ENCODE data around the gene TUBA1C. TPM values are rescaled to one million over a fixed set of nuclear protein-coding genes. Genes with fewer than 3 reads are reported as not detected.
"Not testable (repeated sequence)": the region's sequence is repeated elsewhere in the genome, so short reads cannot be mapped to it uniquely, and the experiment has no call there.

TUBA1C gene
- total RNA-seq, 2 experiments from 2014 or later: 237 to 240 TPM

DNA sequence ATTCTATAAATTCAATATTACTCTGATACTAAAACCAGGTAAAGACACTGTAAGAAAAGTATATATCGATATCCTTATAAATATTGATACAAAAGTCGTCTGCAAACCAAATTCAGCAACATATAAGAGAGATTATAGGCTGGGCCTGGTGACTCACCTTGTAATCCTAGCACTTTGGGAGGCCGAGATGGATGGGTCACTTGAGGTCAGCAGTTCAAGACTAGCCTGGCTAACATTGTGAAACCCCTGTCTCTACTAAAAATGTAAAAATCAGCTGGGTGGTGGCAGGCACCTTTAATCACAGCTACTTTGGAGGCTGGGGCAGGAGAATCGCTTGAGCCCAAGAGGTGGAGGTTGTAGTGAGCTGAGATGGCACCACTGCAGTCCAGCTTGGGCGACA lies 13.5 kb upstream of the TUBA1C start:
- ATAC-seq: no peak
- intact Hi-C loops (cut with micrococcal nuclease): no loop called here
- no peaks in the 10 kb centered on the region for H3K36me3 Mint-ChIP-seq (ENCODE audit: low read depth)
- H3K9me3 Mint-ChIP-seq: no peaks in the 10 kb centered on the region
- no peak for DNase-seq
- no peak overlapping the region for H3K27ac Mint-ChIP-seq
- TF ChIP-seq, protein P1, sequence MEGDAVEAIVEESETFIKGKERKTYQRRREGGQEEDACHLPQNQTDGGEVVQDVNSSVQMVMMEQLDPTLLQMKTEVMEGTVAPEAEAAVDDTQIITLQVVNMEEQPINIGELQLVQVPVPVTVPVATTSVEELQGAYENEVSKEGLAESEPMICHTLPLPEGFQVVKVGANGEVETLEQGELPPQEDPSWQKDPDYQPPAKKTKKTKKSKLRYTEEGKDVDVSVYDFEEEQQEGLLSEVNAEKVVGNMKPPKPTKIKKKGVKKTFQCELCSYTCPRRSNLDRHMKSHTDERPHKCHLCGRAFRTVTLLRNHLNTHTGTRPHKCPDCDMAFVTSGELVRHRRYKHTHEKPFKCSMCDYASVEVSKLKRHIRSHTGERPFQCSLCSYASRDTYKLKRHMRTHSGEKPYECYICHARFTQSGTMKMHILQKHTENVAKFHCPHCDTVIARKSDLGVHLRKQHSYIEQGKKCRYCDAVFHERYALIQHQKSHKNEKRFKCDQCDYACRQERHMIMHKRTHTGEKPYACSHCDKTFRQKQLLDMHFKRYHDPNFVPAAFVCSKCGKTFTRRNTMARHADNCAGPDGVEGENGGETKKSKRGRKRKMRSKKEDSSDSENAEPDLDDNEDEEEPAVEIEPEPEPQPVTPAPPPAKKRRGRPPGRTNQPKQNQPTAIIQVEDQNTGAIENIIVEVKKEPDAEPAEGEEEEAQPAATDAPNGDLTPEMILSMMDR (IDR thresholded peaks at IDR 0.05): no peak
- no peaks in the 10 kb centered on the region for H3K27me3 Mint-ChIP-seq
- H3K4me3 Mint-ChIP-seq: no peak overlapping the region
- H3K4me1 Mint-ChIP-seq (ENCODE audit: low read depth): peaks cover 3% of the 10 kb centered on the region
- ChIA-PET POLR2A (interaction anchor here (0.6 to 1.3 kb wide), 2 partner anchors 15 to 186 kb away, joined by 4 read pairs; no protein-coding TSS in a partner anchor), CTCF (interaction anchor here (0.8 to 1.0 kb wide), 3 partner anchors 13 to 107 kb away, joined by 3 read pairs; partner anchors contain the start of gene TUBA1C)

DNA sequence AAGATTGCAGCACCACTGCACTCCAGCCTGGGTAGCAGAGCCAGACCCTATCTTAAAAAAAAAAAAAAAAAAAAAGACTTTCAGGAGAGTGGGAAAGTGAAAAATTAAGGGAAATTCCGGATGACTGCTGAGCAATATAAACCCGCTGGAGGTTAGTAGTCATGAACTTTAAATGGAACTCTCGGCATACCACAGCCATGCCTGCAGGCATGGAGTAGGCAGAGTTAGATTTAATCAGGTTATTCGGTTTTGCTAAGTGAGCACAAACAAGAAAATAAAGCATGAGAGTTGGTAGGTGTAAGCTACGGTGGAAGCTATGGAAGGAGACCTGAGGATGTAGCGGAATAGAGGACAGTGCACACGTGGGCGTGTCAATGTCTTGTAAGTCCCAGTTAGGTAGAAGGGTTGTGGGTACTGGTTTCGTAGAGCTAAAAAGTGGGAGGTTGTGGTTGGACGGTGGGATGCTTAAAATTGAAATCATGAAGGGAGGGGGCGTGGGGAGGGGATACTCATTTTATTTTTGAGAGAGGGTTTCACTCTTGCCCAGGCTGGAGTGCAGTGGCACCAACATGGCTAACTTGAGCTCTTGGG lies 11.8 kb upstream of the TUBA1C start:
- CTCF ChIA-PET: no interaction called here
- POLR2A ChIA-PET: no interaction called here
- TF ChIP-seq, protein P1 (IDR thresholded peaks at IDR 0.05): no peak
- Mint-ChIP-seq H3K27me3 (no peaks in the 10 kb centered on the region), H3K4me3 (no peak overlapping the region), H3K4me1 (ENCODE audit: low read depth) (peaks cover 3% of the 10 kb centered on the region), H3K36me3 (ENCODE audit: low read depth) (no peaks in the 10 kb centered on the region), H3K27ac (no peak overlapping the region), H3K9me3 (no peaks in the 10 kb centered on the region)
- intact Hi-C loops (cut with micrococcal nuclease): no loop called here
- ATAC-seq (no peak), DNase-seq (no peak)

DNA sequence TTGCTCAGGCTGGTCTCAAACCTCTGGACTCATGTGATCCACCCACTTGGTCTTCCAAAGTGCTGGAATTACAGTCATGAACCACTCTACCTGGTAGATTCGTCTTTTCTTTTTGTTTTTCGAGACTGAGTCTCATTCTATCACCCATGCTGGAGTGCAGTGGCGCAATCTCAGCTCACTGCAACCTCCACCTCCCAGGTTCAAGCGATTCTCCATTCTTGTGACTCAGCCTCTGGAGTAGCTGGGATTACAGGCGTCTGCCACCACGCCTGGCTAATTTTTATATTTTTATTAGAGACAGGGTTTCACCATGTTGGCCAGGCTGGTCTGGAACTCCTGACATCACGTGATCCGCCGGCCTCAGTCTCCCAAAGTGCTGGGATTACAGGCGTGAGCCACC lies 9.4 kb upstream of the TUBA1C start:
- H3K9me3 Mint-ChIP-seq; H3K27me3 Mint-ChIP-seq; H3K27ac Mint-ChIP-seq; intact Hi-C loops (cut with micrococcal nuclease); H3K4me3 Mint-ChIP-seq; H3K4me1 Mint-ChIP-seq (ENCODE audit: low read depth); CTCF ChIA-PET; ATAC-seq; H3K36me3 Mint-ChIP-seq (ENCODE audit: low read depth); DNase-seq: not testable (repeated sequence)
- POLR2A ChIA-PET: interaction anchor here (2.2 kb wide), 1 partner anchor 9 kb away, joined by 17 read pairs; the partner anchor contains the start of gene TUBA1C

DNA sequence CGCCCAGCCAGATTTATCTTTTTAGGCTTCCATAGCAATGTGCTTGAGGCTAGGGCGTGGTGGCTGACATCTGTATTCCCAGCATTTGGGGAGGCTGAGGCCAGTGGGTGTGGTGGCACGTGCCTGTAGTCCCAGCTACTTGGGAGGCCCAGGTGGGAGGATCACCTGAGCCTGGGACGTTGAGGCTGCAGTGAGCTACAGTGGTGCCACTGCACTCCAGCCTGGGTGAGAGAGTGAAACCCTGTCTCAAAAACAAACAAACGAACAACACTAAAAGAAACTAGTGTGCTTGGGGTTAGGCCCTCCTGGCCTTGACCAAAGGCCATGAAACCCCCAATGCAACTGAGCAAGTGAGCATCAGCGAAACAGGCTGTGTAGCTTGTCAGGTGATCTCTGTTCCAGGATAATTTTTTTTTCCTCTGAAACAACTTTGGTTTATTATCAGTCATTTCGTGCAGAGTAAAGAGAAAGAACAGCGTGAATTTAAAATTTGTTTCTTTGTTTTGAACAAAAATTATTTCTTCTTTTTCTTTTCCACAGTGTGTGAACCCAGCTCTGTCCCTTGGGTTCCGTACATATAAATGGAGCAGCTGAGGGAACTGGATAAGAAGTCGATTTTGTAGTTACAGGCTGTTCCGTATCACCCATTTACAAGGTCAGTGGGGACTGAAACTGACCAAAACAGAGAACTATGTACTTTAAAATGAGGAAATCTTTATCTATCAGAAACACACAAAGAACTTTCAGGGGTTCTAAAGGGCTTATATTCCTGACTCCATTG lies 8.8 kb upstream of the TUBA1C start:
- ChIA-PET CTCF (no interaction called here), POLR2A (interaction anchor here (0.6 to 2.2 kb wide), 3 partner anchors 8 to 126 kb away, joined by 5 to 17 read pairs (median 8); partner anchors contain the start of gene TUBA1C)
- DNase-seq (no peak), ATAC-seq (no peak)
- Mint-ChIP-seq H3K27ac (no peak overlapping the region), H3K9me3 (no peaks in the 10 kb centered on the region), H3K36me3 (ENCODE audit: low read depth) (no peaks in the 10 kb centered on the region), H3K4me3 (no peak overlapping the region), H3K4me1 (ENCODE audit: low read depth) (peaks cover 3% of the 10 kb centered on the region), H3K27me3 (no peaks in the 10 kb centered on the region)
- intact Hi-C loops (cut with micrococcal nuclease): no loop called here
- TF ChIP-seq, protein P1 (IDR thresholded peaks at IDR 0.05): no peak

DNA sequence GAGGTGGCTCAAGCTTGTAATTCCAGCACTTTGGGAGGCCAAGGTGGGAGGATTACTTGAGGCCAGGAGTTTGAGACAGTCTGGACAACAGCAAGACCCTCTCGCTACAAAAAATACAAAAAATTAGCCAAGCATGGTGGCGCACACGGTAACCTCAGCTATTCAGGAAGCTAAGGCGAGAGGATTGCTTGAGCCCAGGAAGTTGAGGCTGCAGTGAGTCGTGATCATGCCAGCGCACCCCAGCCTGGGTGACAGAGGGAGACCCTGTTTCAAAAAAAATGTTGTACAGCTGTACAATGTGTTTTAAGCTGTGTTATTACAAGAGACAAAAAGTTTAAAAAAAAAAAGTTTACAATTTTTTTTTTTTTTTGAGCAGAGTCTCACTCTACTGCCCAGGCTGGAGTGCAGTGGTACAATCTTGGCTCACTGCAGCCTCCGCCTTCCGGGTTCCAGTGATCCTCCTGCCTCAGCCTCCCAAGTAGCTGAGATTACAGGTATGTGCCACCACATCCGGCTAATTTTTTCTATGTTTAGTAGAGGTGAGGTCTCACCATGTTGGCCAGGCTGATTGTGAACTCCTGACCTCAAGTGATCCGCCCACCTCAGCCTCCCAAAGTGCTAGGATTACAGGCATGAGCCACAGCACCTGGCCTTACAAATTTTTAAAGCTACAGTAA lies 7.2 kb upstream of the TUBA1C start:
- intact Hi-C loops (cut with micrococcal nuclease); H3K27me3 Mint-ChIP-seq; H3K36me3 Mint-ChIP-seq (ENCODE audit: low read depth); H3K4me1 Mint-ChIP-seq (ENCODE audit: low read depth); H3K9me3 Mint-ChIP-seq; H3K27ac Mint-ChIP-seq; DNase-seq; ATAC-seq; H3K4me3 Mint-ChIP-seq: not testable (repeated sequence)
- ChIA-PET CTCF (interaction anchor here (1.1 to 1.5 kb wide), 3 partner anchors 22 to 169 kb away, joined by 3 to 5 read pairs (median 4); no protein-coding TSS in a partner anchor), POLR2A (interaction anchor here (0.9 to 1.5 kb wide), 2 partner anchors 8 to 70 kb away, joined by 3 to 8 read pairs; no protein-coding TSS in a partner anchor)
